Dermis microvascular lymphatic vessel endothelial cell (primary cell): ENCODE measurements around the gene CPLX3. TPM values are rescaled to one million over a fixed set of nuclear protein-coding genes. Genes with fewer than 3 reads are reported as not detected.
A peak's percentile ranks its signal among the peaks of the same experiment; 100 is the strongest.

ENCODE experiments used
- DNase-seq, 2 donors: peaks; one replicate each; pipeline versions ENCODE4 v3.0.0 to v3.0.0-alpha.2; 2010; ENCODE audit warnings: low read depth in 2 of 2
- total RNA-seq: library from RNA; depleted of rRNA; stranded (reverse); fragments of >200 nt; gene quantifications from 2 replicates; pipeline ENCODE4 v1.2.1, GENCODE V29; 2014

Gene CPLX3
- total RNA-seq, 1 donor from 2014 or later, result not detected

GRCh38 chr15:74827614-74828013 lies 1.2 kb downstream of the CPLX3 start:
- no peak for DNase-seq

- DNase-seq, result no peak
Observed at GRCh38 chr15:74828835-74829234, 2.4 kb downstream of the CPLX3 start.

GRCh38 chr15:74829486-74829885 lies 3.1 kb downstream of the CPLX3 start:
- DNase-seq, result no peak

- no peak for DNase-seq
Observed at GRCh38 chr15:74829991-74830390, 3.6 kb downstream of the CPLX3 start.

GRCh38 chr15:74830868-74831267 lies 4.4 kb downstream of the CPLX3 start:
- no peak for DNase-seq

- no peak for DNase-seq
Observed at GRCh38 chr15:74831813-74832495, 5.5 kb downstream of the CPLX3 start.

- DNase-seq, result no peak
Observed at GRCh38 chr15:74832826-74833225, 6.4 kb downstream of the CPLX3 start.

- no peak for DNase-seq
Observed at GRCh38 chr15:74833376-74834107, 7.1 kb downstream of the CPLX3 start.

- peak; percentile 17 to 54 for DNase-seq
Observed at GRCh38 chr15:74835312-74835823, 8.9 kb downstream of the CPLX3 start.

- no peak for DNase-seq
Observed at GRCh38 chr15:74836846-74837245, 10.4 kb downstream of the CPLX3 start.

- DNase-seq, result no peak
Observed at GRCh38 chr15:74837482-74838136, 11.2 kb downstream of the CPLX3 start.

- DNase-seq, result no peak
Observed at GRCh38 chr15:74838137-74838516, 11.7 kb downstream of the CPLX3 start.

- no peak for DNase-seq
Observed at GRCh38 chr15:74838746-74839525, 12.5 kb downstream of the CPLX3 start.

GRCh38 chr15:74839526-74840395 lies 13.3 kb downstream of the CPLX3 start:
- no peak for DNase-seq

- DNase-seq, result no peak
Observed at GRCh38 chr15:74840851-74841775, 14.7 kb downstream of the CPLX3 start.

GRCh38 chr15:74841891-74842373 lies 15.5 kb downstream of the CPLX3 start:
- no peak for DNase-seq

- peak; percentile 40 to 85 for DNase-seq
Observed at GRCh38 chr15:74842581-74843444, 16.4 kb downstream of the CPLX3 start, which contains the start of gene ULK3. Gene ULK3, minus strand, starts transcription at chr15:74843156. Its CDS starts 51 bp downstream, at chr15:74843105.

- DNase-seq, result no peak
Observed at GRCh38 chr15:74843445-74843828, 17.0 kb downstream of the CPLX3 start.
